A549 (cell line): ENCODE measurements around the gene SMU1. TPM values are rescaled to one million over a fixed set of nuclear protein-coding genes. Genes with fewer than 3 reads are reported as not detected.

ENCODE experiments used
- ATAC-seq, 2 experiments: fragments of 200-7000 bp in 1 of 2; fragments of >200 bp in 1 of 2; cut with Nextera tagmentation in 1 of 2; cut with Tn5 transposase in 1 of 2; 3 replicates each; pipeline versions ENCODE4 v1.8.0 to v1.9.1; 2018 to 2020; ENCODE audit warnings: mild to moderate bottlenecking in 1 of 2, moderate library complexity in 1 of 2
- CTCF ChIA-PET: fragments of 300-600 bp; sonication (Branson Sonifier 250); formaldehyde crosslinking; extraction: SDS; loops from one replicate; lab custom pipeline; 2021; ENCODE audit warnings: antibody characterized with exemption, inconsistent platforms; lab: Yijun Ruan, JAX
- POLR2A ChIA-PET: fragments of 350-600 bp; formaldehyde crosslinking; extraction: SDS; loops from one replicate; lab custom pipeline; 2021; ENCODE audit warnings: antibody characterized with exemption, inconsistent platforms; lab: Yijun Ruan, JAX
- DNase-seq, 2 experiments: peaks; one replicate each; pipeline versions ENCODE4 v3.0.0 to v3.0.0-alpha.2; 2011 to 2016; ENCODE audit warnings: low read depth in 1 of 2, low spot score in 1 of 2
- FAIRE-seq: peaks from 2 replicates; lab custom pipeline; 2011; peaks lifted over from hg19 to GRCh38; lab: Jason Lieb, UNC
- H3K27ac ChIP-seq, 2 experiments: fragments of >200 bp; sonication (Bioruptor Twin); formaldehyde crosslinking; 3 replicates each; pipeline ENCODE4 v1.5.1; 2016 to 2017
- H3K4me1 ChIP-seq: fragments of >200 bp; sonication (Bioruptor Twin); formaldehyde crosslinking; 3 replicates; pipeline ENCODE4 v1.6.1; 2016
- H3K4me2 ChIP-seq: fragments of >200 bp; sonication (Bioruptor Twin); formaldehyde crosslinking; 3 replicates; pipeline ENCODE4 v1.6.1; 2016
- H3K4me3 ChIP-seq: fragments of >200 bp; sonication (Bioruptor Twin); formaldehyde crosslinking; 3 replicates; pipeline ENCODE4 v1.5.1; 2016
- H3K9me3 ChIP-seq: fragments of >200 bp; sonication (Bioruptor Twin); formaldehyde crosslinking; 3 replicates; pipeline ENCODE4 v1.6.1; 2016
- ATOH8 ChIP-seq: fragments of 250-450 bp; sonication (Bioruptor Pico); IDR thresholded peaks from 2 replicates; pipeline ENCODE4 v1.5.0; 2020; ENCODE audit warnings: low read depth, mild to moderate bottlenecking, moderate library complexity
- CEBPB ChIP-seq, 2 experiments: fragments of >200 bp in 1 of 2; sonication (Bioruptor Twin) in 1 of 2; formaldehyde crosslinking in 1 of 2; IDR thresholded peaks; 2 replicates each; pipeline ENCODE4 v1.6.1; 2012 to 2016
- FOSB ChIP-seq: fragments of 250-450 bp; sonication (Bioruptor Pico); IDR thresholded peaks from 2 replicates; pipeline ENCODE4 v1.5.0; 2020; ENCODE audit warnings: mild to moderate bottlenecking, moderate library complexity
- HOXA7 ChIP-seq: fragments of 250-450 bp; sonication (Bioruptor Pico); IDR thresholded peaks from 2 replicates; pipeline ENCODE4 v1.5.0; 2020; ENCODE audit warnings: mild to moderate bottlenecking, moderate library complexity
- JUN ChIP-seq, 2 experiments: fragments of >200 bp; sonication (Bioruptor Twin); formaldehyde crosslinking; IDR thresholded peaks; 2 replicates in 1 of 2; 3 replicates in 1 of 2; pipeline ENCODE4 v1.6.1; 2016 to 2017
- KDM5A ChIP-seq: fragments of 200-600 bp; sonication (generic); IDR thresholded peaks from 2 replicates; pipeline ENCODE4 v1.6.1; 2016; ENCODE audit warnings: antibody characterized with exemption, mild to moderate bottlenecking
- NPAS2 ChIP-seq: fragments of 250-450 bp; sonication (Bioruptor Pico); IDR thresholded peaks from 2 replicates; pipeline ENCODE4 v1.8.0; 2022; ENCODE audit warnings: mild to moderate bottlenecking, moderate library complexity, borderline replicate concordance
- PHF8 ChIP-seq: fragments of 200-600 bp; sonication (generic); IDR thresholded peaks from 2 replicates; pipeline ENCODE4 v1.6.1; 2016; ENCODE audit warnings: low read depth, mild to moderate bottlenecking, antibody characterized with exemption, moderate library complexity, borderline replicate concordance
- POLR2A ChIP-seq: IDR thresholded peaks from 2 replicates; pipeline ENCODE4 v1.6.1; 2012; ENCODE audit warnings: mild to moderate bottlenecking, low read length
- RFX5 ChIP-seq: fragments of 450-650 bp; IDR thresholded peaks from 2 replicates; pipeline ENCODE4 v1.7.1; 2014; ENCODE audit warnings: antibody characterized with exemption, mild to moderate bottlenecking, moderate library complexity
- SREBF2 ChIP-seq: fragments of 450-650 bp; IDR thresholded peaks from 2 replicates; pipeline ENCODE4 v1.6.1; 2014; ENCODE audit warnings: mild to moderate bottlenecking, moderate library complexity
- ZC3H11A ChIP-seq: fragments of 450-650 bp; IDR thresholded peaks from 2 replicates; pipeline ENCODE4 v1.6.1; 2014; ENCODE audit warnings: antibody characterized with exemption, mild to moderate bottlenecking
- ZFP36 ChIP-seq: fragments of 450-650 bp; IDR thresholded peaks from 2 replicates; pipeline ENCODE4 v1.6.1; 2014; ENCODE audit warnings: borderline replicate concordance; ENCODE audit not compliant: partially characterized antibody
- WGBS: methylation state at CpG from one replicate; pipeline ENCODE4 v1.1.6; 2017; ENCODE audit errors: missing lambda C conversion rate; 5-methylcytosine and 5-hydroxymethylcytosine counted together
- polyA minus RNA-seq: library from RNA; depleted of rRNA, polyadenylated mRNA; stranded (reverse); fragments of >200 nt; gene quantifications from 2 replicates; pipeline ENCODE4 v1.2.3, GENCODE V29; 2011; rRNA and poly(A)+ RNA removed
- polyA plus RNA-seq, 4 experiments: library from polyadenylated mRNA; depleted of rRNA in 3 of 4; stranded (reverse); fragments of >200 nt; fragmentation: RNase III in 1 of 4; extraction: RNeasy Plus Mini Kit Qiagen cat#74134 plus additional on column Dnase treatment in 1 of 4; gene quantifications; 2 replicates in 3 of 4; 3 replicates in 1 of 4; pipeline ENCODE4 v1.2.3, GENCODE V29; 2011 to 2017
- TF ChIP-seq, protein P1 (sequence below): IDR thresholded peaks from 2 replicates; pipeline ENCODE4 v1.6.1; 2012; ENCODE audit warnings: low read depth, borderline replicate concordance
- TF ChIP-seq, protein P2 (sequence below): IDR thresholded peaks from 2 replicates; pipeline ENCODE4 v1.6.1; 2012
- TF ChIP-seq, protein P3 (sequence below): fragments of >200 bp; sonication (Bioruptor Twin); formaldehyde crosslinking; IDR thresholded peaks from 3 replicates; pipeline ENCODE4 v1.6.1; 2016

The SMU1 gene
- polyA plus RNA-seq (2011; rRNA removed) (25.3 and 26.0 TPM in 2 replicates), polyA plus RNA-seq (2017; fragmentation: RNase III; extraction: RNeasy Plus Mini Kit Qiagen cat#74134 plus additional on column Dnase treatment) (25.0 to 26.5 TPM (median 25.6 TPM) in 3 replicates), polyA minus RNA-seq (17.4 and 18.3 TPM in 2 replicates)
- 8.5 and 10.5 TPM in 2 replicates for polyA plus RNA-seq (2012; cell fraction: cytosol; rRNA removed)
- 4.8 and 6.9 TPM in 2 replicates for polyA plus RNA-seq (2012; cell fraction: nucleus; rRNA removed)

DNA sequence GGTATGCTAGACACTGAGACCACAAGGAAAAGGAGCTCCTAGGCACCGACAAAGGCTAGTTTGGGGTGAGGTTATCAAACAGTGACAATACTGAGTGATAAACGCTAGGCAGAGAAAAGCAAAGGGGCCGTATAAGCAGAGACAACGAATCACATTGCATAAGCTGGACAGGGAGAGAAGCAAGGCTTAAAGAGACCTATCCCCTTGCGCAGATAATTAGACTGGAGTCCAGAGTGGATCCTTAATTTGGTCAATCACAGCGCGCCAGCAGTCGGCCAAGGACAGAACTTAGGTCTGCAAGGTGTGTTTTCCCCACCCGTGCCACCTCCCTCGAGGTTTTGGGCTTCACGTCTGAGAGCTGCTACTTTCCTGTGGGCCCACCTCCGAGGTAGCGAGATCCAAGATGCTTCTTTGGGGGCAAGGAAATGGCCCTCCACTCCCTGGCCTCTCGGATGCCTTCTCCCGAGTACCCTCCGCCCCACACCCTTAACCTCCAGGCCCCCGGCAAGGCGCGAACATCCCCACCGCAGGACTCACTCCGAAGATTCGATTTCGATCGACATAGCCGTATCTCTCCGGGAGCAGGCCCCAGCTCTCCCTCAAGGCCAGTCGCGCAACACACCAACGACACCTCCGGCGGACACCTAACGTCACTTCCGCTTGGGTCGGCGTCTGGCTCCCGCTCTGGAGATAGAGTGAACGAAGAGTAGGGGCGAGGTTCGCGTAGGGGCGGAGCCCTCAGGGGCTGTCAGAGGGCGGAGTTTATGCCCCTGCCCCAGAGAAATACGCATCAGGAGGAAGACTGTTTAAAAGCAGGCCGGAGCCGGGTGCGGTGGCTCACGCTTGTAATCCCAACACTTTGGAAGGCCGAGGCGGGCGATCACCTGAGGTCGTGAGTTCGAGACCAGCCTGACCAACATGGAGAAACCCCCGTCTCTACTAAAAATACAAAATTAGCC is at the start of gene SMU1:
Gene SMU1, minus strand, starts transcription at position 629 of the 959 bp plus-strand sequence. Its CDS starts 66 bp downstream, at position 563.
- peak within 1 kb of the TSS; percentile 82 to 93 for H3K27ac ChIP-seq
- ATAC-seq (peak; percentile 97 to 99), FAIRE-seq (peak; percentile 76), DNase-seq (peak; percentile 96 to 99)
- H3K4me3 ChIP-seq = peak within 1 kb of the TSS; percentile 71
- peak in 1 of 2 experiments; percentile 89; a peak in 3 of 5 replicates for TF ChIP-seq JUN (IDR thresholded peaks at IDR 0.05)
- peak; percentile 87 for TF ChIP-seq PHF8
- TF ChIP-seq, protein P1, sequence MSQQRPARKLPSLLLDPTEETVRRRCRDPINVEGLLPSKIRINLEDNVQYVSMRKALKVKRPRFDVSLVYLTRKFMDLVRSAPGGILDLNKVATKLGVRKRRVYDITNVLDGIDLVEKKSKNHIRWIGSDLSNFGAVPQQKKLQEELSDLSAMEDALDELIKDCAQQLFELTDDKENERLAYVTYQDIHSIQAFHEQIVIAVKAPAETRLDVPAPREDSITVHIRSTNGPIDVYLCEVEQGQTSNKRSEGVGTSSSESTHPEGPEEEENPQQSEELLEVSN = peak; percentile 34; the same call in 1 of the 2 replicates
- peak; percentile 95 for TF ChIP-seq ZFP36
- TF ChIP-seq HOXA7 (CRISPR knock-in tag) = no peak
- TF ChIP-seq, protein P2, sequence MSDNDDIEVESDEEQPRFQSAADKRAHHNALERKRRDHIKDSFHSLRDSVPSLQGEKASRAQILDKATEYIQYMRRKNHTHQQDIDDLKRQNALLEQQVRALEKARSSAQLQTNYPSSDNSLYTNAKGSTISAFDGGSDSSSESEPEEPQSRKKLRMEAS = peak; percentile 74
- TF ChIP-seq CEBPB (IDR thresholded peaks at IDR 0.05) = peak in 1 of 2 experiments; percentile 26; a peak in 1 of 4 replicates
- peak; percentile 39; the same call in 1 of the 2 replicates for TF ChIP-seq SREBF2
- TF ChIP-seq NPAS2 (CRISPR knock-in tag) = no peak
- TF ChIP-seq, protein P3, sequence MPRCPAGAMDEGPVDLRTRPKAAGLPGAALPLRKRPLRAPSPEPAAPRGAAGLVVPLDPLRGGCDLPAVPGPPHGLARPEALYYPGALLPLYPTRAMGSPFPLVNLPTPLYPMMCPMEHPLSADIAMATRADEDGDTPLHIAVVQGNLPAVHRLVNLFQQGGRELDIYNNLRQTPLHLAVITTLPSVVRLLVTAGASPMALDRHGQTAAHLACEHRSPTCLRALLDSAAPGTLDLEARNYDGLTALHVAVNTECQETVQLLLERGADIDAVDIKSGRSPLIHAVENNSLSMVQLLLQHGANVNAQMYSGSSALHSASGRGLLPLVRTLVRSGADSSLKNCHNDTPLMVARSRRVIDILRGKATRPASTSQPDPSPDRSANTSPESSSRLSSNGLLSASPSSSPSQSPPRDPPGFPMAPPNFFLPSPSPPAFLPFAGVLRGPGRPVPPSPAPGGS = peak; percentile 40; the same call in 1 of the 3 replicates
- TF ChIP-seq POLR2A = peak; percentile 70
- TF ChIP-seq FOSB (CRISPR knock-in tag) = no peak
- peak; percentile 23; the same call in 1 of the 2 replicates for TF ChIP-seq RFX5
- peak; percentile 74 for TF ChIP-seq KDM5A
- H3K9me3 ChIP-seq = no peaks in the 10 kb centered on the region
- H3K4me1 ChIP-seq = peaks cover 13% of the 10 kb centered on the region; the same call in 2 of the 3 replicates
- H3K4me2 ChIP-seq = peak within 1 kb of the TSS; percentile 80
- WGBS = 4% methylated on average over 37 of the region's 53 CpGs
- ChIA-PET POLR2A (interaction anchor here (0.7 to 1.6 kb wide), 9 partner anchors 9 to 158 kb away, joined by 3 to 12 read pairs (median 4); partner anchors contain the start of genes B4GALT1 and DNAJA1), CTCF (interaction anchor here (0.9 to 9.6 kb wide), 4 partner anchors 22 to 149 kb away, joined by 3 to 127 read pairs (median 3); no protein-coding TSS in a partner anchor)

DNA sequence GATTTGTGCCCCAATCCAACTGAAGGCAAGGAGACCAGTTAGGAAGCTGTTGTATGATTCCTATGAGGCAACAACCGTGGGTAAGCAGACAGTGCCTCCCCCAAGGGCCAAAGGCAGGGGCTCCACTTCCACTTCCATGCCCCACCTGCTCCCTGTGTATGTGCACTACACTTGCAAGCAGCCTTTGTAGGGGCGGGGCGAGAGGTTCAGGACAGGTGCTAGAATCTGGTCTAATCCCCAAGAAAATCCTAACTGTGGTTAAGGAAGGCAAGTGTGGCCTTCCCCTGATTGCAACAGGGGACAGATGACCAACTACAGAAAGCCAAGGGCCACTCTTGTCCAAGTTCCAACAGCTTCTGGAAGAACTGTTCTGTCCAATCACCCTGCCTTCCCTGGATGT is 49.0 kb upstream of the SMU1 start:
- Histone ChIP-seq H3K4me1 (peaks cover 50% of the 10 kb centered on the region), H3K4me3 (no peak overlapping the region)
- FAIRE-seq = no peak
- CTCF ChIA-PET = interaction anchor here (1.0 to 3.3 kb wide), 4 partner anchors 15 to 101 kb away, joined by 3 to 14 read pairs (median 6); no protein-coding TSS in a partner anchor
- no peak for TF ChIP-seq RFX5
- TF ChIP-seq CEBPB (IDR thresholded peaks at IDR 0.05) = no peak
- TF ChIP-seq ATOH8 = no peak
- no peak for TF ChIP-seq ZC3H11A
- TF ChIP-seq, protein P1 = no peak
- TF ChIP-seq, all 56 proteins: peak for 0
- ATAC-seq (peak in 1 of 2 experiments; percentile 27; a peak in 1 of 6 replicates), DNase-seq (no peak)
- Histone ChIP-seq H3K4me2 (peak overlapping the region; percentile 45), H3K27ac (peak overlapping the region in 1 of 2 experiments; percentile 39; a peak in 1 of 6 replicates), H3K9me3 (no peaks in the 10 kb centered on the region)
- POLR2A ChIA-PET = no interaction called here
- WGBS = 92% methylated on average over 2 of the region's 3 CpGs
